SW 1271 (cell line): ENCODE data around the gene ANKS1A.

Source experiments
- DNase-seq, 2 experiments: peaks; one replicate each; lab custom pipeline; 2025; lab: John Stamatoyannopoulos, UW

ANKS1A gene

GRCh38 chr6:35054106-35054742, 165.2 kb downstream of the ANKS1A start:
- no peak for DNase-seq

GRCh38 chr6:35054743-35055130, 165.7 kb downstream of the ANKS1A start:
- no peak for DNase-seq

- DNase-seq: no peak
These were observed 166.8 kb downstream of the ANKS1A start for GRCh38 chr6:35055891-35056290.

GRCh38 chr6:35056952-35057351, 167.9 kb downstream of the ANKS1A start:
- no peak for DNase-seq

- no peak for DNase-seq
These were observed 168.6 kb downstream of the ANKS1A start for GRCh38 chr6:35057449-35058357.

- DNase-seq: no peak
These were observed 169.3 kb downstream of the ANKS1A start for GRCh38 chr6:35058358-35058675.

GRCh38 chr6:35058865-35059522, 169.9 kb downstream of the ANKS1A start:
- DNase-seq: no peak

- DNase-seq: no peak
These were observed 170.7 kb downstream of the ANKS1A start for GRCh38 chr6:35059596-35060345.

- DNase-seq: no peak
These were observed 172.1 kb downstream of the ANKS1A start for GRCh38 chr6:35061102-35061615.

GRCh38 chr6:35061651-35062410, 172.8 kb downstream of the ANKS1A start:
- no peak for DNase-seq

GRCh38 chr6:35062676-35063574, 173.9 kb downstream of the ANKS1A start:
- DNase-seq: no peak

GRCh38 chr6:35063701-35064280, 174.7 kb downstream of the ANKS1A start:
- no peak for DNase-seq

GRCh38 chr6:35064290-35064689, 175.2 kb downstream of the ANKS1A start:
- DNase-seq: no peak

- DNase-seq: no peak
These were observed 175.8 kb downstream of the ANKS1A start for GRCh38 chr6:35064757-35065440.

GRCh38 chr6:35065441-35065800, 176.4 kb downstream of the ANKS1A start:
- DNase-seq: no peak

GRCh38 chr6:35065870-35066269, 176.8 kb downstream of the ANKS1A start:
- no peak for DNase-seq

- DNase-seq: no peak
These were observed 178.2 kb downstream of the ANKS1A start for GRCh38 chr6:35067234-35067633.

- DNase-seq: no peak
These were observed 179.2 kb downstream of the ANKS1A start for GRCh38 chr6:35068206-35068605.

- DNase-seq: no peak
These were observed 179.6 kb downstream of the ANKS1A start for GRCh38 chr6:35068644-35069043.
